ENCODE measurements around the gene DNAJC18. TPM values are rescaled to one million over a fixed set of nuclear protein-coding genes. Genes with fewer than 3 reads are reported as not detected.
"Not testable (repeated sequence)": the region's sequence is repeated elsewhere in the genome, so short reads cannot be mapped to it uniquely, and the experiment has no call there.

DNAJC18 gene
- total RNA-seq, 1 donor from 2014 or later = 69.6 TPM

DNA sequence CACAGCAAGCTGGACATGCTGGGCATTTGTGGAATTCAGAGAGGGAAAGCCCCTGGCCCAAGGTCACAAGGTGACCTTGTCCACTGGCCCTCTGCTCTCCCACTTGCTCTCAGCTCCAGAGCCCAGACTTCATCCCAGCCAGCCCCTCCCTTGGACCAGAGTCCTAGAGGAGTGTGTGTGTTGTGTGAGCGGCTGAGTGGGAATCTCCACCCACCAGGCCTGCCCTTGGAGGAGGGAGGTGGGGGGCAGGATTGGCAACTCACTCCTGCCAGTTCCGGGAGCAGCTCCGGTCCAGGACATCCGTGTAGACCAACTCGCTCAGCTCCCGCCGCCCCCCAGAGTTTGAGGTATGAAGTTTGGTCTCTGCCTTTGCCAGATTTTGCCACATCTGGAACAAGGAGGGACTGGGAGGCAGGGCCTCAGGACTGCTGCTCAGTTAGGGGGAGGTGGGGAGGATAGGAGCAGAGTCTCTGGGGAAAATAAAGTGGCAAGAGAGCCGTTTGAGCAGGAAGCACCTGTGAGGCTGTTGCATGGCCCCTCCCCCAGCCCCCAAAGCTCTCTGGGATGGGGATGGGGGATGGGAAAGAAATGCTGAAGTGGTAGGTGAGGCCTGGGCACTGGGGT, 51.0 kb downstream of the DNAJC18 start:
- peaks cover 6% of the 10 kb centered on the region for H3K27me3 Mint-ChIP-seq (ENCODE audit: unreplicated experiment)
- H3K36me3 Mint-ChIP-seq (ENCODE audit: low read depth, unreplicated experiment) = no peaks in the 10 kb centered on the region
- no peaks in the 10 kb centered on the region for H3K9me3 Mint-ChIP-seq (ENCODE audit: unreplicated experiment)
- TF ChIP-seq CTCF (IDR thresholded peaks at IDR 0.05; ENCODE audit: unreplicated experiment) = no peak
- peak; percentile 32 for DNase-seq (ENCODE audit: low spot score)
- no peak overlapping the region for H3K4me3 Mint-ChIP-seq (ENCODE audit: unreplicated experiment)
- H3K4me1 Mint-ChIP-seq (ENCODE audit: unreplicated experiment) = peaks cover 27% of the 10 kb centered on the region
- H3K27ac Mint-ChIP-seq (ENCODE audit: unreplicated experiment) = peak overlapping the region; percentile 48

DNA sequence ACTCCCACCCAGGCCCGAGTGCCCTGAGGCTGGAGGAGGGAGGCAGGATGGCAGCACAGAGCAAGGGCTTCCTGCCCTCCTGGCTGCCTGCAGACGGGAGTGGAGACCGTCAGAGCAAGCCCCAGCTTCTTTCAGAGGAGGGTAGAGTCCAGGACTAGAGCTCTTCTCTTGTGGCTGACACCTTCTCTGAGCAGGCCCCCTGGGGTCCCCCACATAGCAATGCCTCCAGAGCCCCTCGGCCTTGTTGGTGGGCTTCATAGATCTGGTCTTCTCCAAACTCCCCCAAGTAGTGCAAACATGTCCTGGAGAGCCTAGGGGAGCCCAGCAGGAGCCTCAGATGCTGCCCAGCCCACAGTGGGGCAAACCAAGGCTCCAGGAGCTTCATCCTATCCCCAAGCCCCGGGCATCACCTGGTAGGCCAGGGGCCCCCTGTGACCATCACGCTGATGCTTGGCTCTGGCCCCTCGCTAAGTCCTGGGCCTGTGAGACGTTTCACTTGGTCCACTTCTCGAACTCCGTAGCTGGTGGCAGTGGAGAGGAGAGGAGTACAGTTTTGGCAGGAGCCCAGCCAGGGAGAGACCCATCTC, 51.6 kb downstream of the DNAJC18 start:
- Mint-ChIP-seq H3K4me3 (ENCODE audit: unreplicated experiment) (no peak overlapping the region), H3K36me3 (ENCODE audit: low read depth, unreplicated experiment) (no peaks in the 10 kb centered on the region), H3K9me3 (ENCODE audit: unreplicated experiment) (no peaks in the 10 kb centered on the region), H3K27ac (ENCODE audit: unreplicated experiment) (no peak overlapping the region), H3K4me1 (ENCODE audit: unreplicated experiment) (peaks cover 27% of the 10 kb centered on the region), H3K27me3 (ENCODE audit: unreplicated experiment) (peaks cover 5% of the 10 kb centered on the region)
- no peak for TF ChIP-seq CTCF (IDR thresholded peaks at IDR 0.05; ENCODE audit: unreplicated experiment)
- no peak for DNase-seq (ENCODE audit: low spot score)

DNA sequence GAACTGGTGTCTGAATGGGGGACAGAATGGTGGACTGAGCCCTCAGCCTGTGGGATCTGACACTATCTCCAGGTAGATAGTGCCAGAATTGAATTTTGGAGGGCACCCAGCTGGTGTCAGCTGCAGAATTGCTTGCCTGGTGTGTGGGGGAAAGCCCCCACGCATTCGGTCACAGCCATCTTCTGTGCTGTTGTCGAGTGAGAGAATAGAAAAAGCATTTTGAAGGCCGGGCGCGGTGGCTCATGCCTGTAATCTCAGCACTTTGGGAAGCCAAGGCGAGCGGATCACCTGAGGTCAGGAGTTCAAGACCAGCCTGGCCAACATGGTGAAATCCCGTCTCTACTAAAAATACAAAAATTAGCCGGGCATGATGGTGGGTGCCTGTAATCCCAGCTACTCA, 52.4 kb downstream of the DNAJC18 start:
- H3K4me1 Mint-ChIP-seq (ENCODE audit: unreplicated experiment) = peaks cover 27% of the 10 kb centered on the region
- H3K27me3 Mint-ChIP-seq (ENCODE audit: unreplicated experiment); H3K4me3 Mint-ChIP-seq (ENCODE audit: unreplicated experiment); H3K36me3 Mint-ChIP-seq (ENCODE audit: low read depth, unreplicated experiment); DNase-seq (ENCODE audit: low spot score); H3K9me3 Mint-ChIP-seq (ENCODE audit: unreplicated experiment); H3K27ac Mint-ChIP-seq (ENCODE audit: unreplicated experiment): not testable (repeated sequence)

DNA sequence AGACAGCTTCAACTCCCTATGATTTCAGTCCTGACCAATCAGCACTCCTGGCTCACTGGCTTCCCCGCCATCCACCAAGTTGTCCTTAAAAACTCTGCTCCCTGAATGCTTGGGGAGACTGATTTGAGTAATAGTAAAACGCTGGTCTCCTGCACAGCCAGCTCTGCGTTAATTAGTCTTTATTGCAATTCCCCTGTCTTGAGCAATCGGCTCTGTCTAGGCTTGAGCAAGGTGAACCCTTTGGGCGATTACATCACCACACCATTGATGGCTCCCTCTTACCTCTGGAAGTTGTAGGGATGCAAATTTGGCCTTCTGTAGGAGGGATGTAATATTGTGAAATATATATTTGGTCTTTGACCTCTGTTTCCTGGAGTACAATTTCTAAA, 53.3 kb downstream of the DNAJC18 start:
- no peak for TF ChIP-seq CTCF (IDR thresholded peaks at IDR 0.05; ENCODE audit: unreplicated experiment)

DNA sequence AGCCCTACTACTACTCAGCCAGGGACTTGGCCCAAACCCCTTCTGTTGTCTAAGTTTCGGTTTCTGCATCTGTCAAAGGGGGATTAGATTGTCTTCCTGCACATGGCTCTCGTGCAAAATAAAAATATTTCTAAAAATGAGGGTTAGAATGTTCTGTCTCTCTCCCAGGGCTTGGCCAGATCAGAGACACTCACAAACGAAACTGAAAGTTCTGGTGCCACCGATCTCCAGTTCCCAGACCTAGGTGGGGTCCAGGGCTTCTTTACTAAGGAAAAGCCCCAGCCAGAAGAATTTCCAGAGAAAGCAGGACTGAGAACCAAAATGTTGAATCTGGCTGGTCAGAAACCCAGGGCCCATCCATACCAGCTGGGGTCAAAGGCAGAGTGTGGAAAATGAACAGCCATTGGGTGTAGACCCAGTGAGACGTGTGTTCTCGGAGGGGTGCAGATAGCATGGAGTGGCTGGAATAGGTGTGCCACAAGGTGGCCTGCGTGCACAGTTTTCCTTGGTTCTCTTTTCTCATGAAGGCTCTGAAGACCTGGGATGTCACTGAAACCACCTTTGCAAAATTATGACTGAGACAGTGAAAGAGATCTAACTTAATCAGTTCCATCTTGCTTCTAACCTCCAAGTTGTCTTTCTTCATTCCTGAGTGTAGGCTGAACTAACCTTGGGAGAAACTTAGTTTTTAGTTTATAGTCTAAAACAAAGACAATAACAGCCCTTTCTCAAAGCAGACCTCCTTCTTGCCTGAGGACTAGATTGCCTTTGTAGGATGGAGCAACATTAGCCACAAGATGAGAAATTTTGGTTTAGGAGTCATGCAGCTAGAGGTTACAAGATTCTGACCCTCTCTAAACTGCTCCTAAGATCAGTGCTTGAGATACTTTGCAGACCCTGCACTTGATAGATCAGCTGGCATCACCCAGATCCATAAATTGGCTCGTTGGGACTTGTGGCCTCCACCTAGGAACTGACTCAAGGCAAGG, 54.0 kb downstream of the DNAJC18 start:
- Mint-ChIP-seq H3K9me3 (ENCODE audit: unreplicated experiment) (no peaks in the 10 kb centered on the region), H3K27ac (ENCODE audit: unreplicated experiment) (no peak overlapping the region), H3K36me3 (ENCODE audit: low read depth, unreplicated experiment) (no peaks in the 10 kb centered on the region), H3K4me1 (ENCODE audit: unreplicated experiment) (peaks cover 16% of the 10 kb centered on the region), H3K27me3 (ENCODE audit: unreplicated experiment) (peaks cover 3% of the 10 kb centered on the region), H3K4me3 (ENCODE audit: unreplicated experiment) (peak overlapping the region; percentile 39)
- no peak for TF ChIP-seq CTCF (IDR thresholded peaks at IDR 0.05; ENCODE audit: unreplicated experiment)
- DNase-seq (ENCODE audit: low spot score) = no peak

More for the DNA sequence above, 53.3 kb downstream of the DNAJC18 start:
- Mint-ChIP-seq H3K36me3 (ENCODE audit: low read depth, unreplicated experiment) (no peaks in the 10 kb centered on the region), H3K9me3 (ENCODE audit: unreplicated experiment) (no peaks in the 10 kb centered on the region), H3K4me3 (ENCODE audit: unreplicated experiment) (no peak overlapping the region), H3K4me1 (ENCODE audit: unreplicated experiment) (peaks cover 20% of the 10 kb centered on the region), H3K27me3 (ENCODE audit: unreplicated experiment) (peaks cover 2% of the 10 kb centered on the region), H3K27ac (ENCODE audit: unreplicated experiment) (no peak overlapping the region)
- DNase-seq (ENCODE audit: low spot score) = no peak

Measured in endothelial cell (in vitro differentiated cells).